K562 (cell line): ENCODE data around the gene CARD11. TPM values are rescaled to one million over a fixed set of nuclear protein-coding genes. Genes with fewer than 3 reads are reported as not detected.

Source experiments
- ATAC-seq: fragments of 200-7000 bp; cut with Tn5 transposase; 3 replicates; pipeline ENCODE4 v1.9.1; 2020; ENCODE audit warnings: moderate library complexity
- BruUV-seq: library from RNA; stranded (reverse); fragments of 400-500 nt; replicated peaks from 2 replicates; lab custom pipeline; 2021; lab: Mats Ljungman, UMichigan
- CTCF ChIA-PET: fragments of 300-600 bp; formaldehyde crosslinking; extraction: SDS; loops from one replicate; lab custom pipeline; 2021; ENCODE audit warnings: low intra/inter-chr PET ratio; lab: Yijun Ruan, JAX
- POLR2A ChIA-PET: fragments of 300-600, 350-650 bp; sonication (Branson Sonifier 250); formaldehyde crosslinking; extraction: SDS; loops from one replicate; lab custom pipeline; 2021; ENCODE audit warnings: antibody characterized with exemption, inconsistent platforms; lab: Yijun Ruan, JAX
- DNase-seq, 4 experiments: peaks; one replicate each; pipeline versions ENCODE4 v3.0.0 to v3.0.0-alpha.2; 2011 to 2018; ENCODE audit warnings: low spot score in 3 of 4, mixed read lengths in 3 of 4; ENCODE audit errors: extremely low read depth in 1 of 4
- FAIRE-seq: peaks from 2 replicates; lab custom pipeline; 2011; peaks lifted over from hg19 to GRCh38; lab: Jason Lieb, UNC
- H2AFZ ChIP-seq: 2 replicates; pipeline ENCODE4 v1.6.0; 2011; ENCODE audit warnings: low read depth, low read length, control low read depth, inconsistent platforms
- H3K27ac ChIP-seq: fragments of 200-600 bp; 3 replicates; pipeline ENCODE4 v1.8.0; 2011; ENCODE audit warnings: low read depth, mild to moderate bottlenecking, control low read depth, inconsistent platforms, low read length, moderate library complexity, mixed read lengths; ENCODE audit errors: extremely low read depth
- H3K27me3 ChIP-seq, 2 experiments: fragments of 300-600 bp in 1 of 2; 2 replicates in 1 of 2; 3 replicates in 1 of 2; pipeline versions ENCODE4 v1.6.0 to v1.8.0; 2011; ENCODE audit warnings: inconsistent platforms in 2 of 2, low read length in 2 of 2, mild to moderate bottlenecking in 1 of 2, mixed read lengths in 1 of 2, moderate library complexity in 1 of 2; ENCODE audit not compliant: control insufficient read depth in 2 of 2, insufficient read depth in 2 of 2
- H3K36me3 ChIP-seq: fragments of 300-600 bp; 3 replicates; pipeline ENCODE4 v1.8.0; 2011; ENCODE audit warnings: mild to moderate bottlenecking, low read length, inconsistent platforms; ENCODE audit not compliant: control insufficient read depth, insufficient read depth
- H3K4me1 ChIP-seq, 2 experiments: fragments of 200-600 bp in 1 of 2; replicated peaks in 1 of 2; 2 replicates in 1 of 2; 3 replicates in 1 of 2; pipeline versions ENCODE4 v1.5.1 to v1.8.0; 2011; ENCODE audit warnings: inconsistent platforms in 2 of 2, low read length in 2 of 2, mild to moderate bottlenecking in 1 of 2, mixed read lengths in 1 of 2, moderate library complexity in 1 of 2; ENCODE audit not compliant: control insufficient read depth in 2 of 2, insufficient read depth in 2 of 2
- H3K4me2 ChIP-seq: 2 replicates; pipeline ENCODE4 v1.6.1; 2011; ENCODE audit warnings: low read length, control low read depth, inconsistent platforms, mixed read lengths; ENCODE audit not compliant: insufficient read depth
- H3K4me3 ChIP-seq: fragments of 200-600 bp; sonication (generic), shearing (Covaris generic); 2 replicates; pipeline ENCODE4 v1.5.1; 2016; ENCODE audit warnings: control low read depth, inconsistent platforms
- H3K79me2 ChIP-seq: fragments of 200-600 bp; 3 replicates; pipeline ENCODE4 v1.8.0; 2011; ENCODE audit warnings: low read length, inconsistent platforms; ENCODE audit not compliant: control insufficient read depth, insufficient read depth
- H3K9ac ChIP-seq, 2 experiments: 2 replicates each; pipeline versions ENCODE4 v1.6.0 to v1.6.1; 2011; ENCODE audit warnings: low read depth in 2 of 2, low read length in 2 of 2, control low read depth in 1 of 2, inconsistent platforms in 1 of 2, mild to moderate bottlenecking in 1 of 2, mixed read lengths in 1 of 2; ENCODE audit not compliant: insufficient read depth in 1 of 2
- H3K9me1 ChIP-seq: one replicate; pipeline ENCODE4 v1.6.0; 2011; ENCODE audit warnings: inconsistent platforms, mild to moderate bottlenecking, low read length, moderate library complexity; ENCODE audit not compliant: control insufficient read depth, insufficient read depth
- H3K9me3 ChIP-seq: replicated peaks from 2 replicates; pipeline ENCODE4 v1.5.1; 2011; ENCODE audit warnings: low read depth, low read length, inconsistent platforms; ENCODE audit not compliant: control insufficient read depth, insufficient read depth
- H4K20me1 ChIP-seq: replicated peaks from 2 replicates; pipeline ENCODE4 v1.6.1; 2011; ENCODE audit warnings: low read length, inconsistent platforms, mixed read lengths; ENCODE audit not compliant: control insufficient read depth, insufficient read depth
- SRSF1 ChIP-seq: fragments of 200-400 bp; formaldehyde crosslinking; IDR thresholded peaks from 2 replicates; pipeline ENCODE4 v1.6.1; 2017; ENCODE audit warnings: mild to moderate bottlenecking, low read depth, low read length, moderate library complexity
- YY1 ChIP-seq, 3 experiments: IDR thresholded peaks; 2 replicates each; pipeline ENCODE4 v1.6.1; 2011; ENCODE audit warnings: low read length in 2 of 3, mild to moderate bottlenecking in 2 of 3, moderate library complexity in 2 of 3, borderline replicate concordance in 1 of 3, control low read depth in 1 of 3, low read depth in 1 of 3; ENCODE audit not compliant: insufficient read depth in 3 of 3, insufficient replicate concordance in 2 of 3, control insufficient read depth in 1 of 3, insufficient read length in 1 of 3; ENCODE audit errors: extremely low read depth in 1 of 3
- ZNF23 ChIP-seq: fragments of 250-450 bp; sonication (Bioruptor Pico); IDR thresholded peaks from 2 replicates; pipeline ENCODE4 v1.4.0; 2020; ENCODE audit warnings: mild to moderate bottlenecking
- WGBS: fragments of 100-300 bp; shearing (Covaris generic); methylation state at CpG from one replicate; pipeline ENCODE4 v1.1.6; 2016; ENCODE audit warnings: low coverage, mixed read lengths; ENCODE audit not compliant: insufficient coverage; ENCODE audit errors: missing lambda C conversion rate; 5-methylcytosine and 5-hydroxymethylcytosine counted together
- in situ Hi-C: fragments of 300-500 bp; cut with MboI; formaldehyde crosslinking; loops from 4 replicates; pipeline ENCODE4 v1.15.0; 2018; ENCODE audit warnings: inconsistent platforms, mixed read lengths
- intact Hi-C: fragments of 100-400 bp; cut with micrococcal nuclease; formaldehyde crosslinking; loops from 2 replicates; pipeline ENCODE4 v1.14.2; 2022
- polyA plus RNA-seq, 8 experiments: library from polyadenylated mRNA; depleted of rRNA in 4 of 8; stranded (reverse) in 5 of 8; unstranded in 3 of 8; fragments of >200 nt; fragmentation: Nextera tagmentation in 2 of 8; fragmentation: Illumina TruSeq in 1 of 8; extraction: Ambion mirVana in 2 of 8; extraction: Trizol in 1 of 8; gene quantifications; 2 replicates each; pipeline versions ENCODE4 v1.2.1 to v1.2.3, GENCODE V29; 2011 to 2014; ENCODE audit warnings: inconsistent platforms in 1 of 8, missing spikeins in 1 of 8
- total RNA-seq, 7 experiments: library from RNA; depleted of rRNA in 6 of 7; stranded (reverse); fragments of >200 nt in 6 of 7; fragmentation: Illumina TruSeq in 2 of 7; extraction: Trizol in 2 of 7; gene quantifications; 2 replicates each; pipeline versions ENCODE4 v1.2.1 to v1.2.3, GENCODE V29; 2011 to 2021; ENCODE audit warnings: low replicate concordance in 1 of 7

Gene CARD11
- total and polyA plus RNA-seq, 9 of the 15 experiments (the other 6 are each of a cell fraction or from before 2014, with no cell fraction given), result 0.07 to 12.8 (median 5.7) TPM

DNA sequence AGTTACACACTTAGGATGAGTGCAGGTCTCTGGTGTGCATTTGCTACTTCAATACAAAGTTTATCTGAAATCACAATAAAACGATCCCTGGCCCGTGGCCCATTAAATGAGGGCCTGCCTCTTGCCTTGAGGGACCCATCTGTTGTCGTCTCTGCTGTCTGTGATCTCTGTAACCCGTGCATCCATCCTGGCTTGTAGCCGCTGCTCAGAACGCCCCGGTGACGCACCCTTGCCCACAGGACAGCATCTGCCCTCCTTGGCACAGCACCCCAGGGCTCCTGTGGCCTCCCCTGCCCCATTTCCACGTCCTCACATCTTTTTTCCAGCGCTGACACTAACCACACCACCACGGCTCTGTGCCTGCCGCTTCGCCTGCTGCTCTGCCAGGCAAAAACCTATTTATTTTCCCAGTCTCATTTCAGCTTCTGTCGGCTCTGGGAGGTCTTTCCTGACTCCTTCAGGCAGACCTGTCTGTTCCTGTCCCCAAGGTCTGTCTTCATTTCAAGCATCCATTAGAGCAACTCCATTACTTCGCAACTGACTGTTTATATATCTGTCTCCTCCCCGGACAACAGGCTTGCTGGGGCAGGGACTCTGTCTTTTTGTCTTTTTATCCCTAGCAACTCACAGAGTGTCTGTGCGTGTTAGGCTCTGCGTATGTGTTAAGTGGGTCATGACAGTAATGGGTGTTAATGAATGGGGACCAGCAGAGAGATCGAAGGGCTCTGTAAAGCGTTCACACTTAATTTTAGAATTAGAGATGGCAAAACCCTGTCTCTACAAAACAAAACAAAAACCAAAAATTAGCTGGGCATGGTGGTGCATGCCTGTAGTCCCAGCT is 16.4 kb downstream of the CARD11 start:
- ATAC-seq (no peak), DNase-seq (no peak), FAIRE-seq (no peak)
- Histone ChIP-seq H3K4me3 (no peak overlapping the region), H3K4me1 (peaks cover 0 to 4% of the 10 kb centered on the region in 2 experiments; a peak in 1 of 5 replicates), H3K9ac (no peak overlapping the region; a peak in 1 of 4 replicates), H3K79me2 (no peaks in the 10 kb centered on the region), H4K20me1 (no peaks in the 10 kb centered on the region), H3K36me3 (no peaks in the 10 kb centered on the region), H3K27ac (no peak overlapping the region), H3K27me3 (no peaks in the 10 kb centered on the region), H3K9me3 (no peaks in the 10 kb centered on the region), H3K9me1 (no peaks in the 10 kb centered on the region), H2AFZ (no peak overlapping the region), H3K4me2 (no peak overlapping the region)
- intact Hi-C loops (no loop called here), in situ Hi-C loops (no loop called here)
- no TSS peak for BruUV-seq
- 59% methylated on average over 20 of the region's 20 CpGs for WGBS
- no peak for TF ChIP-seq SRSF1
- TF ChIP-seq ZNF23 (CRISPR knock-in tag), result no peak
- TF ChIP-seq YY1 (IDR thresholded peaks at IDR 0.05; ENCODE audit: borderline replicate concordance in 1 of 3, control insufficient read depth in 1 of 3, extremely low read depth in 1 of 3, insufficient read depth in 3 of 3, insufficient read length in 1 of 3, insufficient replicate concordance in 2 of 3, low read depth in 1 of 3, low read length in 2 of 3), result no peak
- ChIA-PET POLR2A (no interaction called here), CTCF (no interaction called here)
